Measurements from ENCODE around the gene MARCHF11.

GRCh38 chr5:16179511-16179935 is at the start of gene MARCHF11:
- TF ChIP-seq EZH2 (IDR thresholded peaks at IDR 0.05) (no peak), POLR2AphosphoS5 (IDR thresholded peaks at IDR 0.05; ENCODE audit: borderline replicate concordance, low read depth, low read length) (no peak)

Data from SK-N-MC (cell line).